ENCODE results near the gene RNF38. TPM values are rescaled to one million over a fixed set of nuclear protein-coding genes. Genes with fewer than 3 reads are reported as not detected.
"Not testable (repeated sequence)": the region's sequence is repeated elsewhere in the genome, so short reads cannot be mapped to it uniquely, and the experiment has no call there.

Gene RNF38
- polyA plus RNA-seq, 1 of the 3 experiments (the other 2 are of a cell fraction): 9.5 TPM

DNA sequence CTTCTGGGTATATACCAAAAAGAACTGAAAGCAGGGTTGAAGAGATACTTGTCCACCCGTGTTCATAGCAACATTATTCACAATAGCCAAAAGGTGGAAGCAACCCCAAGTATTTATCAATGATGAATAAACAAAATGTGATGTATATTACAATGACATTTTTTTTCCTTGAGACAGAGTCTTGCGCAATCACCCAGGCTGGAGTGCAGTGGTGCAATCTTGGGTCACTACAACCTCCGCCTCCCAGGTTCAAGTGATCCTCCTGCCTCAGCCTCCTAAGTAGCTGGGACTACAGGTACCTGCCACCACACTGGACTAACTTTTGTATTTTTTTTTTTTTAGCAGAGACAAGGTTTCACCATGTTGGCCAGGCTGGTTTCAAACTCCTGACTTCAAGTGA lies 11.3 kb upstream of the RNF38 start:
- H3K4me2 ChIP-seq; H3K4me3 ChIP-seq (ENCODE audit: low read depth in 2 of 2, low read length in 1 of 2); H3K4me1 ChIP-seq (ENCODE audit: control insufficient read depth in 1 of 2, insufficient read depth in 2 of 2, low read depth in 1 of 2, low read length in 1 of 2); H3K9me3 ChIP-seq; H3K9ac ChIP-seq; H2AFZ ChIP-seq (ENCODE audit: low read depth); POLR2A ChIA-PET; H3K27ac ChIP-seq (ENCODE audit: low read depth in 2 of 2, low read length in 1 of 2); H3K36me3 ChIP-seq (replicated peaks in 1 of 2; ENCODE audit: control insufficient read depth in 1 of 2, insufficient read depth in 2 of 2, low read length in 1 of 2); H3K9me2 ChIP-seq; H3K27me3 ChIP-seq (ENCODE audit: insufficient read depth); DNase-seq; H3F3A ChIP-seq (replicated peaks; ENCODE audit: insufficient read depth): not testable (repeated sequence)
- CTCF ChIA-PET: interaction anchor here (1.3 to 2.2 kb wide), 2 partner anchors 38 to 144 kb away, joined by 6 to 8 read pairs; no protein-coding TSS in a partner anchor
- Histone ChIP-seq H4K20me1 (ENCODE audit: insufficient read depth) (peaks cover 11% of the 10 kb centered on the region; the same call in 1 of the 2 replicates), H3K79me2 (ENCODE audit: insufficient read depth) (peaks cover 19% of the 10 kb centered on the region)
- 98% methylated on average over 3 of the region's 3 CpGs for whole genome bisulfite sequencing (ENCODE audit: low lambda C conversion rate)

DNA sequence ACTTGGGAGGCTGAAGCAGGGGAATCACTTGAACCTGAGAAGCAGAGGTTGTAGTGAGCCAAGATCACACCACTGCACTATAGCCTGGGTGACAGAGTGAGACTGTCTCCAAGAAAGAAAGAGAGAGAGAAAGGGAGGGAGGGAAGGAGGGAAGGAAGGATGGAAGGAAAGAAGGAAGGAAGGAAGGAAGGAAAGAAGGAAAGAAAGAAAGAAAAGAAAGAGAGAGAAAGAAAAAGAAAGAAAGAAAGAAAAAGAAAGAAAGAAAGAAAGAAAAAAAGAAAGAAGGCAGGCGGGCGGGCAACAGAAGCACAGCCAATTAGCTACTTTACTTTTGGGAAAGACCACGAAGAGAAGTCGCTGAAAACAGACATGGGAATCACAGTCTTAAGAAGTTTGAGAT lies 9.0 kb upstream of the RNF38 start:
- H3K27ac ChIP-seq (ENCODE audit: low read depth in 2 of 2, low read length in 1 of 2); H3K9me3 ChIP-seq; H3K4me2 ChIP-seq; H3K9me2 ChIP-seq; H3K4me1 ChIP-seq (ENCODE audit: control insufficient read depth in 1 of 2, insufficient read depth in 2 of 2, low read depth in 1 of 2, low read length in 1 of 2); DNase-seq; H3K27me3 ChIP-seq (ENCODE audit: insufficient read depth); H3K9ac ChIP-seq; H3K4me3 ChIP-seq (ENCODE audit: low read depth in 2 of 2, low read length in 1 of 2); H2AFZ ChIP-seq (ENCODE audit: low read depth); H3K36me3 ChIP-seq (replicated peaks in 1 of 2; ENCODE audit: control insufficient read depth in 1 of 2, insufficient read depth in 2 of 2, low read length in 1 of 2); POLR2A ChIA-PET: not testable (repeated sequence)
- H3K79me2 ChIP-seq (ENCODE audit: insufficient read depth): peaks cover 32% of the 10 kb centered on the region
- CTCF ChIA-PET: interaction anchor here (1.1 to 8.4 kb wide), 5 partner anchors 19 to 320 kb away, joined by 3 to 181 read pairs (median 28); no protein-coding TSS in a partner anchor
- H3F3A ChIP-seq (replicated peaks; ENCODE audit: insufficient read depth): peaks cover 12% of the 10 kb centered on the region
- WGBS (ENCODE audit: low lambda C conversion rate): 98% methylated on average over 4 of the region's 4 CpGs
- H4K20me1 ChIP-seq (ENCODE audit: insufficient read depth): peaks cover 15% of the 10 kb centered on the region; the same call in 1 of the 2 replicates

DNA sequence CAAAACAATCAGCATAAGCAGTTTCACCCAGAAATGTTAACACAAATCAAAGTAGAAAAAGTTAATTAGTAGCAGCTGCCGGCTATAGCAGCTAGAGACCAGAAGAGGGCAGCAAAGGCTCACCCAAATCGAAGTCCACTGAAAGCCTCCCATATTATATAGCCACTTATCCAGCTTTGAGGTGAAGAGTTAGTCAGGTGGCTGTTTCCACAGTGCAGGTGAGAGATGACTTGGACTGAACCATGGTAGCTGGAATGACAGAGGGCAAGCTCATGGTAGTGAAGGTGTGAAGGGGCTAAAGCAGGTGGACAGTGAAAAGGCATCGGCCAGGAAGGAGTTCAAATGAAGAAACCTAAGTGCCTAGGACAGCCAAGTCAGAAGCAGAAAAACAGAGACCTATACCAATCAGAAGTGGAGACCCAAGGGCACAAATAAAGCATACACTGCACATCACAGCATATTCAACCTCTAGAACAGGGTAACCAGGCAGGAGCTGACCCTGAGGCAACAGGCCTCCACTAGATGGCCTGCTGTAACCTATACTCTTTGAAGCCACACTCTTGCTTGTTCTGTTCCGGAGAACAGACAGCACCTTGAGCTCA lies 7.2 kb upstream of the RNF38 start:
- CTCF ChIA-PET: interaction anchor here (0.7 to 8.4 kb wide), 57 partner anchors 11 to 466 kb away, joined by 3 to 181 read pairs (median 5); no protein-coding TSS in a partner anchor
- peak overlapping the region in 1 of 2 experiments; percentile 55; a peak in 2 of 4 replicates for H3K27ac ChIP-seq (ENCODE audit: low read depth in 2 of 2, low read length in 1 of 2)
- WGBS (ENCODE audit: low lambda C conversion rate): 43% methylated on average over 4 of the region's 4 CpGs
- H3K27me3 ChIP-seq (ENCODE audit: insufficient read depth): no peaks in the 10 kb centered on the region
- POLR2A ChIA-PET: interaction anchor here (0.5 to 1.3 kb wide), 3 partner anchors 15 to 43 kb away, joined by 3 read pairs; no protein-coding TSS in a partner anchor
- H3K79me2 ChIP-seq (ENCODE audit: insufficient read depth): peaks cover 26% of the 10 kb centered on the region
- no peaks in the 10 kb centered on the region for H3K9me3 ChIP-seq
- H3K4me2 ChIP-seq: no peak overlapping the region
- peak overlapping the region in 1 of 2 experiments; percentile 20; a peak in 1 of 4 replicates for H3K4me3 ChIP-seq (ENCODE audit: low read depth in 2 of 2, low read length in 1 of 2)
- H3K36me3 ChIP-seq (replicated peaks in 1 of 2; ENCODE audit: control insufficient read depth in 1 of 2, insufficient read depth in 2 of 2, low read length in 1 of 2): no peaks in the 10 kb centered on the region
- H3F3A ChIP-seq (replicated peaks; ENCODE audit: insufficient read depth): peaks cover 16% of the 10 kb centered on the region
- H3K9me2 ChIP-seq: no peaks in the 10 kb centered on the region
- DNase-seq: peak; percentile 64
- TF ChIP-seq TCF12 (IDR thresholded peaks at IDR 0.05) (peak; percentile 85), ELF1 (IDR thresholded peaks at IDR 0.05) (no peak), JUND (IDR thresholded peaks at IDR 0.05) (no peak), RCOR1 (IDR thresholded peaks at IDR 0.05; ENCODE audit: low read length) (peak; percentile 20; the same call in 1 of the 2 replicates), EP300 (IDR thresholded peaks at IDR 0.05; ENCODE audit: borderline replicate concordance in 1 of 2, low read depth in 1 of 2, low read length in 1 of 2) (no peak), SMC3 (IDR thresholded peaks at IDR 0.05; ENCODE audit: low read depth, low read length) (peak; percentile 82), GATA2 (CRISPR knock-in tag; IDR thresholded peaks at IDR 0.05) (no peak), CHD2 (IDR thresholded peaks at IDR 0.05; ENCODE audit: low read length, partially characterized antibody) (peak; percentile 37), RAD21 (IDR thresholded peaks at IDR 0.05; ENCODE audit: low read length) (peak; percentile 93), EZH2phosphoT487 (IDR thresholded peaks at IDR 0.05; ENCODE audit: borderline replicate concordance, low read depth) (no peak), FOSL2 (IDR thresholded peaks at IDR 0.05; ENCODE audit: borderline replicate concordance, low read depth) (no peak), RXRA (IDR thresholded peaks at IDR 0.05; ENCODE audit: borderline replicate concordance, low read depth) (no peak)
- TF ChIP-seq, protein P1, sequence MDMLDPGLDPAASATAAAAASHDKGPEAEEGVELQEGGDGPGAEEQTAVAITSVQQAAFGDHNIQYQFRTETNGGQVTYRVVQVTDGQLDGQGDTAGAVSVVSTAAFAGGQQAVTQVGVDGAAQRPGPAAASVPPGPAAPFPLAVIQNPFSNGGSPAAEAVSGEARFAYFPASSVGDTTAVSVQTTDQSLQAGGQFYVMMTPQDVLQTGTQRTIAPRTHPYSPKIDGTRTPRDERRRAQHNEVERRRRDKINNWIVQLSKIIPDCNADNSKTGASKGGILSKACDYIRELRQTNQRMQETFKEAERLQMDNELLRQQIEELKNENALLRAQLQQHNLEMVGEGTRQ (IDR thresholded peaks at IDR 0.05; ENCODE audit: borderline replicate concordance, low read depth, low read length): no peak
- TF ChIP-seq, protein P2, sequence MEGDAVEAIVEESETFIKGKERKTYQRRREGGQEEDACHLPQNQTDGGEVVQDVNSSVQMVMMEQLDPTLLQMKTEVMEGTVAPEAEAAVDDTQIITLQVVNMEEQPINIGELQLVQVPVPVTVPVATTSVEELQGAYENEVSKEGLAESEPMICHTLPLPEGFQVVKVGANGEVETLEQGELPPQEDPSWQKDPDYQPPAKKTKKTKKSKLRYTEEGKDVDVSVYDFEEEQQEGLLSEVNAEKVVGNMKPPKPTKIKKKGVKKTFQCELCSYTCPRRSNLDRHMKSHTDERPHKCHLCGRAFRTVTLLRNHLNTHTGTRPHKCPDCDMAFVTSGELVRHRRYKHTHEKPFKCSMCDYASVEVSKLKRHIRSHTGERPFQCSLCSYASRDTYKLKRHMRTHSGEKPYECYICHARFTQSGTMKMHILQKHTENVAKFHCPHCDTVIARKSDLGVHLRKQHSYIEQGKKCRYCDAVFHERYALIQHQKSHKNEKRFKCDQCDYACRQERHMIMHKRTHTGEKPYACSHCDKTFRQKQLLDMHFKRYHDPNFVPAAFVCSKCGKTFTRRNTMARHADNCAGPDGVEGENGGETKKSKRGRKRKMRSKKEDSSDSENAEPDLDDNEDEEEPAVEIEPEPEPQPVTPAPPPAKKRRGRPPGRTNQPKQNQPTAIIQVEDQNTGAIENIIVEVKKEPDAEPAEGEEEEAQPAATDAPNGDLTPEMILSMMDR (IDR thresholded peaks at IDR 0.05): peak; percentile 93
- no peak overlapping the region for H3K9ac ChIP-seq
- peaks cover 15% of the 10 kb centered on the region; the same call in 1 of the 2 replicates for H4K20me1 ChIP-seq (ENCODE audit: insufficient read depth)
- H2AFZ ChIP-seq (ENCODE audit: low read depth): no peak overlapping the region
- peaks cover 0 to 5% of the 10 kb centered on the region in 2 experiments; a peak in 1 of 4 replicates for H3K4me1 ChIP-seq (ENCODE audit: control insufficient read depth in 1 of 2, insufficient read depth in 2 of 2, low read depth in 1 of 2, low read length in 1 of 2)
